H1 (cell line): Measurements from ENCODE around the gene STK32C. TPM values are rescaled to one million over a fixed set of nuclear protein-coding genes. Genes with fewer than 3 reads are reported as not detected.

Experiments
- CTCF ChIA-PET: fragments of 300-600 bp; sonication (Branson Sonifier 250); formaldehyde crosslinking; loops from one replicate; lab custom pipeline; 2021; ENCODE audit not compliant: partially characterized antibody; lab: Charles Lee
- POLR2A ChIA-PET: fragments of 300-600 bp; sonication (Branson Sonifier 250); formaldehyde crosslinking; loops from one replicate; lab custom pipeline; 2021; ENCODE audit warnings: inconsistent platforms; ENCODE audit not compliant: partially characterized antibody; lab: Charles Lee
- DNase-seq, 2 experiments: peaks; one replicate each; pipeline versions ENCODE4 v3.0.0 to v3.0.0-alpha.2; 2010 to 2022; ENCODE audit warnings: low spot score in 2 of 2, low read depth in 1 of 2, mixed read lengths in 1 of 2
- FAIRE-seq: peaks from 2 replicates; lab custom pipeline; 2011; peaks lifted over from hg19 to GRCh38; lab: Jason Lieb, UNC
- H2AFZ ChIP-seq: 2 replicates; pipeline ENCODE4 v1.8.1; 2012; ENCODE audit warnings: low read length, inconsistent platforms
- H2AK5ac ChIP-seq: 2 replicates; pipeline ENCODE4 v1.6.1; 2013; ENCODE audit warnings: low read depth, low read length
- H2BK120ac ChIP-seq: replicated peaks from 2 replicates; pipeline ENCODE3; 2013; ENCODE audit warnings: low read depth, low read length, inconsistent platforms
- H2BK12ac ChIP-seq: 2 replicates; pipeline ENCODE4 v1.6.1; 2013; ENCODE audit warnings: low read depth, low read length
- H2BK15ac ChIP-seq: 2 replicates; pipeline ENCODE4 v1.6.1; 2013; ENCODE audit warnings: low read length
- H2BK20ac ChIP-seq: 2 replicates; pipeline ENCODE4 v1.6.1; 2013; ENCODE audit warnings: low read length
- H2BK5ac ChIP-seq: 2 replicates; pipeline ENCODE4 v1.6.1; 2013; ENCODE audit warnings: low read depth, low read length
- H3K14ac ChIP-seq: 2 replicates; pipeline ENCODE4 v1.6.1; 2013; ENCODE audit warnings: inconsistent platforms; ENCODE audit not compliant: insufficient read length
- H3K18ac ChIP-seq: 2 replicates; pipeline ENCODE4 v1.6.1; 2013; ENCODE audit warnings: low read length; ENCODE audit errors: extremely low read depth
- H3K23ac ChIP-seq: 2 replicates; pipeline ENCODE4 v1.6.1; 2013; ENCODE audit warnings: inconsistent platforms; ENCODE audit not compliant: insufficient read length
- H3K23me2 ChIP-seq: 2 replicates; pipeline ENCODE4 v1.6.1; 2013; ENCODE audit warnings: low read depth, low read length
- H3K27ac ChIP-seq: 2 replicates; pipeline ENCODE4 v1.6.1; 2011; ENCODE audit warnings: low read depth, low read length, inconsistent platforms
- H3K27me3 ChIP-seq, 4 experiments: replicated peaks in 1 of 4; 1 replicate in 1 of 4; 2 replicates in 3 of 4; pipeline versions ENCODE4 v1.6.1 to v1.8.1; 2011 to 2013; ENCODE audit warnings: low read length in 3 of 4, mild to moderate bottlenecking in 3 of 4, inconsistent platforms in 2 of 4, mixed read lengths in 2 of 4, moderate library complexity in 1 of 4; ENCODE audit not compliant: control insufficient read depth in 3 of 4, insufficient read depth in 3 of 4; ENCODE audit errors: extremely low read depth in 1 of 4
- H3K36me3 ChIP-seq, 4 experiments: 2 replicates each; pipeline versions ENCODE4 v1.6.1 to v1.8.1; 2011 to 2013; ENCODE audit warnings: mild to moderate bottlenecking in 4 of 4, low read length in 3 of 4, moderate library complexity in 2 of 4, control low read depth in 1 of 4, inconsistent platforms in 1 of 4; ENCODE audit not compliant: insufficient read depth in 4 of 4, control insufficient read depth in 2 of 4
- H3K4ac ChIP-seq: replicated peaks from 2 replicates; pipeline ENCODE3; 2013; ENCODE audit warnings: low read length, low read depth, mixed read lengths, inconsistent platforms; ENCODE audit not compliant: insufficient read length
- H3K4me1 ChIP-seq, 4 experiments: replicated peaks in 1 of 4; 1 replicate in 1 of 4; 2 replicates in 3 of 4; pipeline versions ENCODE4 v1.6.1 to v1.8.1; 2011 to 2013; ENCODE audit warnings: low read length in 3 of 4, inconsistent platforms in 2 of 4, mixed read lengths in 1 of 4; ENCODE audit not compliant: insufficient read depth in 4 of 4, control insufficient read depth in 3 of 4
- H3K4me2 ChIP-seq, 2 experiments: 2 replicates each; pipeline versions ENCODE4 v1.6.1 to v1.8.1; 2011 to 2013; ENCODE audit warnings: low read depth in 2 of 2, low read length in 2 of 2, control low read depth in 1 of 2, inconsistent platforms in 1 of 2, mild to moderate bottlenecking in 1 of 2; ENCODE audit not compliant: insufficient read depth in 1 of 2
- H3K4me3 ChIP-seq, 4 experiments: fragments of 200-600, 300-600 bp in 1 of 4; sonication (generic), shearing (Covaris generic), sonication (Bioruptor Twin) in 1 of 4; 2 replicates each; pipeline versions ENCODE4 v1.5.1 to v1.8.1; 2011 to 2016; ENCODE audit warnings: low read length in 4 of 4, low read depth in 3 of 4, control low read depth in 2 of 4, inconsistent platforms in 2 of 4, mild to moderate bottlenecking in 2 of 4, mixed read lengths in 1 of 4, moderate library complexity in 1 of 4; ENCODE audit not compliant: insufficient read depth in 2 of 4; ENCODE audit errors: extremely low read depth in 1 of 4
- H3K56ac ChIP-seq: replicated peaks from 2 replicates; pipeline ENCODE3; 2013; ENCODE audit warnings: low read depth, mild to moderate bottlenecking, mixed read lengths, low read length, inconsistent platforms; ENCODE audit not compliant: insufficient read length
- H3K79me1 ChIP-seq: 2 replicates; pipeline ENCODE4 v1.6.1; 2013; ENCODE audit warnings: low read depth, low read length, control low read depth
- H3K79me2 ChIP-seq, 2 experiments: 2 replicates each; pipeline versions ENCODE4 v1.6.1 to v1.8.1; 2012 to 2013; ENCODE audit warnings: low read length in 2 of 2, mild to moderate bottlenecking in 2 of 2, inconsistent platforms in 1 of 2; ENCODE audit not compliant: insufficient read depth in 2 of 2, control insufficient read depth in 1 of 2
- H3K9ac ChIP-seq, 4 experiments: replicated peaks in 1 of 4; 1 replicate in 1 of 4; 2 replicates in 3 of 4; pipeline versions ENCODE4 v1.6.1 to v1.8.1; 2011 to 2013; ENCODE audit warnings: low read depth in 3 of 4, low read length in 3 of 4, control low read depth in 2 of 4, mild to moderate bottlenecking in 2 of 4, moderate library complexity in 2 of 4, inconsistent platforms in 1 of 4; ENCODE audit errors: extremely low read depth in 1 of 4
- H3K9me3 ChIP-seq, 2 experiments: 2 replicates each; pipeline versions ENCODE4 v1.6.1 to v1.8.1; 2012 to 2013; ENCODE audit warnings: mild to moderate bottlenecking in 2 of 2, moderate library complexity in 2 of 2, control low read depth in 1 of 2, inconsistent platforms in 1 of 2, low read depth in 1 of 2, low read length in 1 of 2, mixed read lengths in 1 of 2; ENCODE audit not compliant: insufficient read depth in 2 of 2
- H4K20me1 ChIP-seq, 2 experiments: replicated peaks in 1 of 2; 2 replicates each; pipeline versions ENCODE3 to v1.8.1; 2011 to 2013; ENCODE audit warnings: inconsistent platforms in 2 of 2, low read length in 2 of 2, mild to moderate bottlenecking in 1 of 2; ENCODE audit not compliant: insufficient read depth in 2 of 2, control insufficient read depth in 1 of 2
- H4K5ac ChIP-seq: 2 replicates; pipeline ENCODE4 v1.6.1; 2013; ENCODE audit warnings: low read length, low read depth, mixed read lengths, inconsistent platforms; ENCODE audit not compliant: insufficient read length
- H4K8ac ChIP-seq: 2 replicates; pipeline ENCODE4 v1.8.0; 2013; ENCODE audit warnings: mild to moderate bottlenecking, moderate library complexity, low read length, inconsistent platforms; ENCODE audit not compliant: insufficient read depth; ENCODE audit errors: extremely low read depth
- H4K91ac ChIP-seq: replicated peaks from 2 replicates; pipeline ENCODE3; 2013; ENCODE audit warnings: low read length, mixed read lengths, inconsistent platforms; ENCODE audit not compliant: insufficient read length
- CTCF ChIP-seq, 3 experiments: IDR thresholded peaks; 1 replicate in 2 of 3; 2 replicates in 1 of 3; pipeline versions ENCODE4 v1.5.1 to v1.6.1; 2011; ENCODE audit warnings: low read length in 3 of 3, mild to moderate bottlenecking in 3 of 3, inconsistent platforms in 2 of 3, low read depth in 1 of 3, moderate library complexity in 1 of 3; ENCODE audit not compliant: insufficient read depth in 1 of 3; ENCODE audit errors: control extremely low read depth in 1 of 3
- FOSL1 ChIP-seq: IDR thresholded peaks from 2 replicates; pipeline ENCODE4 v1.6.1; 2011; ENCODE audit warnings: mild to moderate bottlenecking, low read depth, low read length, moderate library complexity; ENCODE audit not compliant: insufficient read depth
- MAX ChIP-seq: IDR thresholded peaks from 2 replicates; pipeline ENCODE4 v1.6.1; 2012; ENCODE audit warnings: inconsistent platforms
- NANOG ChIP-seq: IDR thresholded peaks from 2 replicates; pipeline ENCODE4 v1.6.1; 2011; ENCODE audit warnings: low read length, low read depth, mild to moderate bottlenecking, inconsistent platforms; ENCODE audit not compliant: insufficient read depth, poor library complexity, severe bottlenecking
- WGBS, 2 experiments: shearing (Covaris generic) in 1 of 2; methylation state at CpG; one replicate each; pipeline versions ENCODE4 v1.1.6 to v1.1.7; 2013 to 2015; ENCODE audit warnings: low lambda C conversion rate in 2 of 2, mixed read lengths in 2 of 2, inconsistent platforms in 1 of 2, low coverage in 1 of 2, missing lambda C conversion rate in 1 of 2; ENCODE audit not compliant: insufficient replicate concordance in 2 of 2, insufficient coverage in 1 of 2, insufficient read length in 1 of 2; ENCODE audit errors: extremely low coverage in 1 of 2, missing lambda C conversion rate in 1 of 2; 5-methylcytosine and 5-hydroxymethylcytosine counted together
- polyA plus RNA-seq, 7 experiments: library from polyadenylated mRNA; depleted of rRNA in 3 of 7; stranded (reverse) in 5 of 7; unstranded in 2 of 7; fragments of >200 nt in 5 of 7; fragments of 200-250 nt in 2 of 7; gene quantifications; 1 replicate in 5 of 7; 2 replicates in 1 of 7; 4 replicates in 1 of 7; pipeline versions ENCODE4 v1.2.1 to v1.2.3, GENCODE V29; 2011 to 2013; ENCODE audit warnings: missing spikeins in 2 of 7, mixed read lengths in 2 of 7
- total RNA-seq: library from RNA; stranded (reverse); fragmentation: NEBNext Ultra II Directional; extraction: Animal tissue kit (Norgen Biotek cat#: 25700); gene quantifications from 2 replicates; pipeline ENCODE4 v1.2.1, GENCODE V29; 2021

STK32C gene
- total and polyA plus RNA-seq, 2 of the 8 experiments (the other 6 are each of a cell fraction or from before 2014, with no cell fraction given): 10.6 to 15.6 TPM

- no peak overlapping the region for H3K4ac ChIP-seq
- no peak overlapping the region for H2BK20ac ChIP-seq
- no peaks in the 10 kb centered on the region for H4K20me1 ChIP-seq
- H3K4me2 ChIP-seq: no peak overlapping the region; a peak in 1 of 4 replicates
- no peak overlapping the region for H3K27ac ChIP-seq
- H2AFZ ChIP-seq: no peak overlapping the region
- H2BK120ac ChIP-seq: no peak overlapping the region
- FAIRE-seq: no peak
- no peak overlapping the region for H4K8ac ChIP-seq
- 0 out of 7 replicates have a peak, but pooled peaks cover 0 to 3% (median 0%) of the 10 kb centered on the region in 4 experiments for H3K4me1 ChIP-seq
- H3K18ac ChIP-seq: no peak overlapping the region
- no peaks in the 10 kb centered on the region for H3K36me3 ChIP-seq
- H2BK5ac ChIP-seq: no peak overlapping the region
- no peaks in the 10 kb centered on the region for H3K9me3 ChIP-seq
- no peak overlapping the region for H3K4me3 ChIP-seq
- no peak for TF ChIP-seq NANOG
- TF ChIP-seq FOSL1: no peak
- peak in 1 of 3 experiments; percentile 17; a peak in 1 of 4 replicates for TF ChIP-seq CTCF (IDR thresholded peaks at IDR 0.05; ENCODE audit: control extremely low read depth in 1 of 3, insufficient read depth in 1 of 3, low read depth in 1 of 3, low read length in 3 of 3)
- peak; percentile 49; the same call in 1 of the 2 replicates for TF ChIP-seq MAX
- no peaks in the 10 kb centered on the region for H3K79me2 ChIP-seq
- no peak overlapping the region for H2BK12ac ChIP-seq
- DNase-seq: no peak
- no peak overlapping the region for H3K9ac ChIP-seq
- POLR2A ChIA-PET: no interaction called here
- H3K56ac ChIP-seq: no peak overlapping the region
- H4K5ac ChIP-seq: no peak overlapping the region
- no peak overlapping the region for H2AK5ac ChIP-seq
- no peak overlapping the region for H3K14ac ChIP-seq
- no peaks in the 10 kb centered on the region for H3K23me2 ChIP-seq
- CTCF ChIA-PET: interaction anchor here (0.8 to 5.0 kb wide), 21 partner anchors 9 to 170 kb away, joined by 3 to 54 read pairs (median 4); partner anchors contain the start of gene LRRC27
- H3K27me3 ChIP-seq: peaks cover 0 to 2% (median 1%) of the 10 kb centered on the region in 4 experiments; a peak in 1 of 7 replicates
- H4K91ac ChIP-seq: no peak overlapping the region
- H3K79me1 ChIP-seq: no peaks in the 10 kb centered on the region
- WGBS, 2 experiments: 75% methylated on average over 23 of the region's 25 CpGs; no CpG with 5 or more reads in 1 of the 2 experiments
- H2BK15ac ChIP-seq: no peak overlapping the region
- no peak overlapping the region for H3K23ac ChIP-seq
These were observed 43.9 kb upstream of the STK32C start for GRCh38 chr10:132351611-132352010.
